ENCODE data around the gene TSKU. TPM values are rescaled to one million over a fixed set of nuclear protein-coding genes. Genes with fewer than 3 reads are reported as not detected.

Gene TSKU
- total and polyA plus RNA-seq, 9 of the 15 experiments (the other 6 are each of a cell fraction or from before 2014, with no cell fraction given): 0.60 to 11.9 (median 8.4) TPM

- TF ChIP-seq, protein P1, sequence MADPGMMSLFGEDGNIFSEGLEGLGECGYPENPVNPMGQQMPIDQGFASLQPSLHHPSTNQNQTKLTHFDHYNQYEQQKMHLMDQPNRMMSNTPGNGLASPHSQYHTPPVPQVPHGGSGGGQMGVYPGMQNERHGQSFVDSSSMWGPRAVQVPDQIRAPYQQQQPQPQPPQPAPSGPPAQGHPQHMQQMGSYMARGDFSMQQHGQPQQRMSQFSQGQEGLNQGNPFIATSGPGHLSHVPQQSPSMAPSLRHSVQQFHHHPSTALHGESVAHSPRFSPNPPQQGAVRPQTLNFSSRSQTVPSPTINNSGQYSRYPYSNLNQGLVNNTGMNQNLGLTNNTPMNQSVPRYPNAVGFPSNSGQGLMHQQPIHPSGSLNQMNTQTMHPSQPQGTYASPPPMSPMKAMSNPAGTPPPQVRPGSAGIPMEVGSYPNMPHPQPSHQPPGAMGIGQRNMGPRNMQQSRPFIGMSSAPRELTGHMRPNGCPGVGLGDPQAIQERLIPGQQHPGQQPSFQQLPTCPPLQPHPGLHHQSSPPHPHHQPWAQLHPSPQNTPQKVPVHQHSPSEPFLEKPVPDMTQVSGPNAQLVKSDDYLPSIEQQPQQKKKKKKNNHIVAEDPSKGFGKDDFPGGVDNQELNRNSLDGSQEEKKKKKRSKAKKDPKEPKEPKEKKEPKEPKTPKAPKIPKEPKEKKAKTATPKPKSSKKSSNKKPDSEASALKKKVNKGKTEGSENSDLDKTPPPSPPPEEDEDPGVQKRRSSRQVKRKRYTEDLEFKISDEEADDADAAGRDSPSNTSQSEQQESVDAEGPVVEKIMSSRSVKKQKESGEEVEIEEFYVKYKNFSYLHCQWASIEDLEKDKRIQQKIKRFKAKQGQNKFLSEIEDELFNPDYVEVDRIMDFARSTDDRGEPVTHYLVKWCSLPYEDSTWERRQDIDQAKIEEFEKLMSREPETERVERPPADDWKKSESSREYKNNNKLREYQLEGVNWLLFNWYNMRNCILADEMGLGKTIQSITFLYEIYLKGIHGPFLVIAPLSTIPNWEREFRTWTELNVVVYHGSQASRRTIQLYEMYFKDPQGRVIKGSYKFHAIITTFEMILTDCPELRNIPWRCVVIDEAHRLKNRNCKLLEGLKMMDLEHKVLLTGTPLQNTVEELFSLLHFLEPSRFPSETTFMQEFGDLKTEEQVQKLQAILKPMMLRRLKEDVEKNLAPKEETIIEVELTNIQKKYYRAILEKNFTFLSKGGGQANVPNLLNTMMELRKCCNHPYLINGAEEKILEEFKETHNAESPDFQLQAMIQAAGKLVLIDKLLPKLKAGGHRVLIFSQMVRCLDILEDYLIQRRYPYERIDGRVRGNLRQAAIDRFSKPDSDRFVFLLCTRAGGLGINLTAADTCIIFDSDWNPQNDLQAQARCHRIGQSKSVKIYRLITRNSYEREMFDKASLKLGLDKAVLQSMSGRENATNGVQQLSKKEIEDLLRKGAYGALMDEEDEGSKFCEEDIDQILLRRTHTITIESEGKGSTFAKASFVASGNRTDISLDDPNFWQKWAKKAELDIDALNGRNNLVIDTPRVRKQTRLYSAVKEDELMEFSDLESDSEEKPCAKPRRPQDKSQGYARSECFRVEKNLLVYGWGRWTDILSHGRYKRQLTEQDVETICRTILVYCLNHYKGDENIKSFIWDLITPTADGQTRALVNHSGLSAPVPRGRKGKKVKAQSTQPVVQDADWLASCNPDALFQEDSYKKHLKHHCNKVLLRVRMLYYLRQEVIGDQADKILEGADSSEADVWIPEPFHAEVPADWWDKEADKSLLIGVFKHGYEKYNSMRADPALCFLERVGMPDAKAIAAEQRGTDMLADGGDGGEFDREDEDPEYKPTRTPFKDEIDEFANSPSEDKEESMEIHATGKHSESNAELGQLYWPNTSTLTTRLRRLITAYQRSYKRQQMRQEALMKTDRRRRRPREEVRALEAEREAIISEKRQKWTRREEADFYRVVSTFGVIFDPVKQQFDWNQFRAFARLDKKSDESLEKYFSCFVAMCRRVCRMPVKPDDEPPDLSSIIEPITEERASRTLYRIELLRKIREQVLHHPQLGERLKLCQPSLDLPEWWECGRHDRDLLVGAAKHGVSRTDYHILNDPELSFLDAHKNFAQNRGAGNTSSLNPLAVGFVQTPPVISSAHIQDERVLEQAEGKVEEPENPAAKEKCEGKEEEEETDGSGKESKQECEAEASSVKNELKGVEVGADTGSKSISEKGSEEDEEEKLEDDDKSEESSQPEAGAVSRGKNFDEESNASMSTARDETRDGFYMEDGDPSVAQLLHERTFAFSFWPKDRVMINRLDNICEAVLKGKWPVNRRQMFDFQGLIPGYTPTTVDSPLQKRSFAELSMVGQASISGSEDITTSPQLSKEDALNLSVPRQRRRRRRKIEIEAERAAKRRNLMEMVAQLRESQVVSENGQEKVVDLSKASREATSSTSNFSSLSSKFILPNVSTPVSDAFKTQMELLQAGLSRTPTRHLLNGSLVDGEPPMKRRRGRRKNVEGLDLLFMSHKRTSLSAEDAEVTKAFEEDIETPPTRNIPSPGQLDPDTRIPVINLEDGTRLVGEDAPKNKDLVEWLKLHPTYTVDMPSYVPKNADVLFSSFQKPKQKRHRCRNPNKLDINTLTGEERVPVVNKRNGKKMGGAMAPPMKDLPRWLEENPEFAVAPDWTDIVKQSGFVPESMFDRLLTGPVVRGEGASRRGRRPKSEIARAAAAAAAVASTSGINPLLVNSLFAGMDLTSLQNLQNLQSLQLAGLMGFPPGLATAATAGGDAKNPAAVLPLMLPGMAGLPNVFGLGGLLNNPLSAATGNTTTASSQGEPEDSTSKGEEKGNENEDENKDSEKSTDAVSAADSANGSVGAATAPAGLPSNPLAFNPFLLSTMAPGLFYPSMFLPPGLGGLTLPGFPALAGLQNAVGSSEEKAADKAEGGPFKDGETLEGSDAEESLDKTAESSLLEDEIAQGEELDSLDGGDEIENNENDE (IDR thresholded peaks at IDR 0.05; ENCODE audit: low read depth, low read length): no peak
- no peak for TF ChIP-seq GTF2B (IDR thresholded peaks at IDR 0.05; ENCODE audit: extremely low read depth, insufficient read length)
- no peak for TF ChIP-seq SAFB2 (IDR thresholded peaks at IDR 0.05; ENCODE audit: borderline replicate concordance, low read depth, low read length, severe bottlenecking)
- no peak for TF ChIP-seq ZFP30 (CRISPR knock-in tag; IDR thresholded peaks at IDR 0.05; ENCODE audit: borderline replicate concordance)
Measured at GRCh38 chr11:76768088-76768908, 14.9 kb upstream of the TSKU start (continued).

Measured in K562 (cell line).